GM18858 (cell line): Measurements from ENCODE around the gene POLR3K.
"Not testable (repeated sequence)": the region's sequence is repeated elsewhere in the genome, so short reads cannot be mapped to it uniquely, and the experiment has no call there.

ENCODE experiments used
- ATAC-seq: cut with Tn5 transposase; IDR thresholded peaks from one replicate; pipeline ENCODE4 v1.9.1; 2021; ENCODE audit not compliant: unreplicated experiment

Gene POLR3K

DNA sequence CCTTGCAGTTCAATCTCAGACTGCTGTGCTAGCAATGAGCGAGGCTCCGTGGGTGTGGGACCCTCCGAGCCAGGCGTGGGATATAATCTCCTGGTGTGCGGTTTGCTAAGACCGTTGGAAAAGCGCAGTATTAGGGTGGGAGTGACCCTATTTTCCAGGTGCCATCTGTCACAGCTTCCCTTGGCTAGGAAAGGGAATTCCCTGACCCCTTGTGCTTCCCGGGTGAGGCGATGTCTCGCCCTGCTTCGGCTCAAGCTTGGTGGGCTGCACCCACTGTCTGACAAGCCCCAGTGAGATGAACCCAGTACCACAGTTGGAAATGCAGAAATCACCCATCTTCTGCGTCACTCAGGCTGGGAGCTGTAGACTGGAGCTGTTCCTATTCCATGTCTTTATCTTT is 32.5 kb downstream of the POLR3K start:
- ATAC-seq = not testable (repeated sequence)

DNA sequence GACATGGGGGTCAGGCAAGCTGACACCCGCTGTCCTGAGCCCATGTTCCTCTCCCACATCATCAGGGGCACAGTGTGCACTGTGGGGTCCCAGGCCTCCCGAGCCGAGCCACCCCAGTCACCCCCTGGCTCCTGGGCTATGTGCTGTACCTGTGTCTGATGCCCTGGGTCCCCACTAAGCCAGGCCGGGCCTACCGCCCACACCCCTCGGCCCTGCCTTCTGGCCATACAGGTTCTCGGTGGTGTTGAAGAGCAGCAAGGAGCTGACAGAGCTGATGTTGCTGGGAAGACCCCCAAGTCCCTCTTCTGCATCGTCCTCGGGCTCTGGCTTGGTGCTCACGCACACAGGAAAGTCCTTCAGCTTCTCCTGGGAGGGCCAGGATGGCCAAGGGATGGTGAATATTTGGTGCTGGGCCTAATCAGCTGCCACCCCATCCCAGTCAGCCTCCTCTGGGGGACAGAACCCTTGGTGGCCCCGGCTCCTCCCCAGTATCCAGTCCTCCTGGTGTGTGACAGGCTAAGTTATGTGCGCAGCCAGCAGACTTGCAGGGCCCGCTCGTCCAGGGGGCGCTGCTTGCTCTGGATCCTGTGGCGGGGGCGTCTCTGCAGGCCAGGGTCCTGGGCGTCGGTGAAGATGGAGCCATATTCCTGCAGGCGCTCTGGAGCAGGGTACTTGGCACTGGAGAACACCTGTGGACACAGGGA is 36.2 kb downstream of the POLR3K start:
- ATAC-seq = not testable (repeated sequence)

DNA sequence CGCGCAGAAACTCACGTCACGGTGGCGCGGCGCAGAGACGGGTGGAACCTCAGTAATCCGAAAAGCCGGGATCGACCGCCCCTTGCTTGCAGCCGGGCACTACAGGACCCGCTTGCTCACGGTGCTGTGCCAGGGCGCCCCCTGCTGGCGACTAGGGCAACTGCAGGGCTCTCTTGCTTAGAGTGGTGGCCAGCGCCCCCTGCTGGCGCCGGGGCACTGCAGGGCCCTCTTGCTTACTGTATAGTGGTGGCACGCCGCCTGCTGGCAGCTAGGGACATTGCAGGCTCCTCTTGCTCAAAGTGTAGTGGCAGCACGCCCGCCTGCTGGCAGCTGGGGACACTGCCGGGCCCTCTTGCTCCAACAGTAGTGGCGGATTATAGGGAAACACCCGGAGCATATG is 42.6 kb downstream of the POLR3K start:
- ATAC-seq = not testable (repeated sequence)

DNA sequence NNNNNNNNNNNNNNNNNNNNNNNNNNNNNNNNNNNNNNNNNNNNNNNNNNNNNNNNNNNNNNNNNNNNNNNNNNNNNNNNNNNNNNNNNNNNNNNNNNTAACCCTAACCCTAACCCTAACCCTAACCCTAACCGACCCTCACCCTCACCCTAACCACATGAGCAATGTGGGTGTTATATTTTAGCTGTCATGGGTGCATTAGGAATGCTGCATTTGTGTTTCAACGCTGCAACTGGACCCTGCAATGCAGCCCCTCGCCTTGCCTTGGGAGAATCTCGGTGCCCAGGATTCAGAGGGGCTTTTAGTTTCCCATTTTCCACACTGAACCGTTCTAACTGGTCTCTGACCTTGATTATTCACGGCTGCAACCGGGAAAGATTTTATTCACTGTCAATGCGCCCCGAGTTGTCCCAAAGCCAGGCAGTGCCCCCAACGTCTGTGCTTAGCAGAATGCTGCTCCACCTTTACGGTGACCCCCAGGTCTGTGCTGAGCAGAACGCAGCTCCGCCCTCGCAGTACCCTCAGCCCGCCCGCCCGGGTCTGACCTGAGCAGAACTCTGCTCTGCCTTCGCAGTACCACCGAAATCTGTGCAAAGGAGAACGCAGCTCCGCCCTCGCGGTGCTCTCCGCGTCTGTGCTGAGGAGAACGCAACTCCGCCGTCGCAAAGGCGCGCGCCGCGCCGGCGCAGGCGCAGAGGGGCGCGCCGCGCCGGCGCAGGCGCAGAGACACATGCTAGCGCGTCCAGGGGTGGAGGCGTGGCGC is 43.3 kb downstream of the POLR3K start:
- no peak for ATAC-seq
